Measurements from ENCODE around the gene CCDC121. TPM values are rescaled to one million over a fixed set of nuclear protein-coding genes. Genes with fewer than 3 reads are reported as not detected.

CCDC121 gene
- polyA plus RNA-seq, 1 donor (not counting 4 experiments of a cell fraction or from before 2014, with no cell fraction given) = 1.1 TPM

GRCh38 chr2:27671235-27671634 is 42.4 kb upstream of the CCDC121 start:
- Histone ChIP-seq H3K9me3 (ENCODE audit: control insufficient read depth, low read depth, low read length) (no peaks in the 10 kb centered on the region), H3K4me1 (ENCODE audit: control insufficient read depth, extremely low read depth, insufficient read depth, low read length) (peaks cover 3% of the 10 kb centered on the region), H3K4me3 (ENCODE audit: control insufficient read depth in 2 of 3, extremely low read depth in 1 of 3, insufficient read depth in 2 of 3, low read depth in 1 of 3, low read length in 3 of 3) (no peak overlapping the region), H2AFZ (ENCODE audit: control insufficient read depth, low read length) (no peak overlapping the region), H3K9me1 (ENCODE audit: control insufficient read depth, extremely low read depth, insufficient read depth, low read length) (no peaks in the 10 kb centered on the region), H3K79me2 (ENCODE audit: control insufficient read depth, insufficient read depth, low read length) (no peaks in the 10 kb centered on the region), H3K9ac (ENCODE audit: control insufficient read depth, extremely low read depth, insufficient read depth, low read length) (no peak overlapping the region), H3K27me3 (ENCODE audit: control insufficient read depth, extremely low read depth, insufficient read depth, low read length) (no peaks in the 10 kb centered on the region), H4K20me1 (ENCODE audit: control insufficient read depth, extremely low read depth, insufficient read depth, low read length) (no peaks in the 10 kb centered on the region), H3K4me2 (ENCODE audit: control insufficient read depth, extremely low read depth, insufficient read depth, low read depth, low read length) (no peak overlapping the region), H3K27ac (ENCODE audit: control insufficient read depth, insufficient read depth, low read length) (no peak overlapping the region), H3K36me3 (ENCODE audit: control insufficient read depth in 2 of 2, extremely low read depth in 1 of 2, insufficient read depth in 2 of 2, low read length in 2 of 2) (peaks cover 10 to 26% of the 10 kb centered on the region in 2 experiments)
- TF ChIP-seq EZH2 (IDR thresholded peaks at IDR 0.05; ENCODE audit: low read length) = no peak
- TF ChIP-seq CTCF (optimal IDR thresholded peaks at IDR 0.05 in 1 of 3, IDR thresholded peaks at IDR 0.05 in 1 of 3, conservative IDR thresholded peaks at IDR 0.05 in 1 of 3; ENCODE audit: extremely low read depth in 1 of 3, insufficient read depth in 2 of 3, low read length in 3 of 3) = no peak
- dilution Hi-C loops (cut with MboI; ENCODE audit: extremely low pct_ligation_motif_present, low sequenced_read_pairs) = no loop called here
- DNase-seq (ENCODE audit: low read depth, low spot score) = no peak
- no peak for FAIRE-seq

GRCh38 chr2:27667446-27667845 is 38.6 kb upstream of the CCDC121 start:
- no peak for FAIRE-seq
- TF ChIP-seq CTCF (optimal IDR thresholded peaks at IDR 0.05 in 1 of 3, IDR thresholded peaks at IDR 0.05 in 1 of 3, conservative IDR thresholded peaks at IDR 0.05 in 1 of 3; ENCODE audit: extremely low read depth in 1 of 3, insufficient read depth in 2 of 3, low read length in 3 of 3) = no peak
- no peak for TF ChIP-seq EZH2 (IDR thresholded peaks at IDR 0.05; ENCODE audit: low read length)
- Histone ChIP-seq H3K36me3 (ENCODE audit: control insufficient read depth in 2 of 2, extremely low read depth in 1 of 2, insufficient read depth in 2 of 2, low read length in 2 of 2) (peaks cover 7 to 18% of the 10 kb centered on the region in 2 experiments), H3K9ac (ENCODE audit: control insufficient read depth, extremely low read depth, insufficient read depth, low read length) (no peak overlapping the region), H3K27ac (ENCODE audit: control insufficient read depth, insufficient read depth, low read length) (no peak overlapping the region), H2AFZ (ENCODE audit: control insufficient read depth, low read length) (no peak overlapping the region), H3K27me3 (ENCODE audit: control insufficient read depth, extremely low read depth, insufficient read depth, low read length) (no peaks in the 10 kb centered on the region), H4K20me1 (ENCODE audit: control insufficient read depth, extremely low read depth, insufficient read depth, low read length) (no peaks in the 10 kb centered on the region), H3K9me3 (ENCODE audit: control insufficient read depth, low read depth, low read length) (no peaks in the 10 kb centered on the region), H3K9me1 (ENCODE audit: control insufficient read depth, extremely low read depth, insufficient read depth, low read length) (no peaks in the 10 kb centered on the region), H3K4me1 (ENCODE audit: control insufficient read depth, extremely low read depth, insufficient read depth, low read length) (peaks cover 16% of the 10 kb centered on the region), H3K4me3 (ENCODE audit: control insufficient read depth in 2 of 3, extremely low read depth in 1 of 3, insufficient read depth in 2 of 3, low read depth in 1 of 3, low read length in 3 of 3) (no peak overlapping the region), H3K4me2 (ENCODE audit: control insufficient read depth, extremely low read depth, insufficient read depth, low read depth, low read length) (no peak overlapping the region), H3K79me2 (ENCODE audit: control insufficient read depth, insufficient read depth, low read length) (peaks cover 29% of the 10 kb centered on the region)
- no peak for DNase-seq (ENCODE audit: low read depth, low spot score)
- dilution Hi-C loops (cut with MboI; ENCODE audit: extremely low pct_ligation_motif_present, low sequenced_read_pairs) = no loop called here

Data from keratinocyte (primary cell).